ENCODE data around the gene CHAT. TPM values are rescaled to one million over a fixed set of nuclear protein-coding genes. Genes with fewer than 3 reads are reported as not detected.
"Not testable (repeated sequence)": the region's sequence is repeated elsewhere in the genome, so short reads cannot be mapped to it uniquely, and the experiment has no call there.

The CHAT gene
- total and polyA plus RNA-seq, 9 donors, result 0.32 TPM; not detected in 8

DNA sequence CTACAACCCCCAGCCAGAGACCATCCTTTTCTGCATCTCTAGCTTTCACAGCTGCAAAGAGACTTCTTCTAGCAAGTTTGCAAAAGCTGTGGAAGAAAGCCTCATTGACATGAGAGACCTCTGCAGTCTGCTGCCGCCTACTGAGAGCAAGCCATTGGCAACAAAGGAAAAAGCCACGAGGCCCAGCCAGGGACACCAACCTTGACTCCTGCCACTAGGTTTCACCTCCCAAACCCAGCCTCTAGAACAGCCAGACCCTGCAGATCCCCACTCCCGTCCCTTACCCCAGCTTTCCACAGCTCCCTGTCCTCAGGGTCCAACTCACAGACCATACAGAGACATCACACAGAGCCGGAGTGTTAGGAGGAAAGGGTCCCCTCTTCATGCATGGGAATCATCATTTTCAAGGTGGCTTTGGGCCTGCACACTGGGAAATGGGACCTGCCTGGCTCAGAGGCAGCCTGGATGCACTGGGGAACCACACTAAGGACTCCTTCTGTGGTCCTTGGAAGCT, 51.1 kb downstream of the CHAT start:
- no peak overlapping the region for H3K27ac ChIP-seq (ENCODE audit: low read length)
- H3K9me3 ChIP-seq (replicated peaks; ENCODE audit: control insufficient read depth, low read depth, low read length), result no peaks in the 10 kb centered on the region
- no peaks in the 10 kb centered on the region for H3K4me1 ChIP-seq (ENCODE audit: control insufficient read depth, insufficient read depth, low read length)
- WGBS (ENCODE audit: insufficient coverage), result 52% methylated on average over 2 of the region's 4 CpGs
- DNase-seq, result no peak
- H3K27me3 ChIP-seq (ENCODE audit: control insufficient read depth, insufficient read depth, low read length), result peaks cover 2% of the 10 kb centered on the region
- H3K4me3 ChIP-seq (ENCODE audit: low read length), result no peak overlapping the region
- no peaks in the 10 kb centered on the region for H3K36me3 ChIP-seq (ENCODE audit: control insufficient read depth, insufficient read depth, low read length)

DNA sequence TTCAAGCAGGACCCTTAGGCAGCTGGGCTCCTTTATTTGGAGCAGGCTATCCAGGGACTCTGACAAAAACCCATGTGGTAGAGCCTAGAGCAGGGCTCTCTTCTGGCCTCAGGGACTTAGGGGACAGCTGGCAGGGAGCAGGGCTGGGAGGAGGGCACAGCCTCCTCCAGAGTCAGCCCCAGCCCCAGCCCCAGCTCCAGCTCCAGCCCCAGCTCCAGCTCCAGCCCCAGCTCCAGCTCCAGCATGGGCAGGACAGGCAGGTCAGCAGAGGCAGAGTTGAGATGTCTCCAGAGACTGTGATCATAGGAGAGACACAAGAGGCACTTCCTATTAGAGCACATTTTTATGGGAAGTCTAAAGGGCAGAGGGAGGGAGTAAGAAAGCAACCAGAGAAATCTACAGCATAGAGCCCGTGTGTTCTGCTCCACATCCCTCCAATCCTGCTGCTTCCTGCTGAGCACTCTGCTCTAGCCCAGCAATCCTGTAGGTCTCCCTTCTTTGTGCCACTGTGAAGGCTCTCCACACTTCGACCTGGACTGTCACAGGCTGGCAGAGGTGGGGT, 52.3 kb downstream of the CHAT start:
- no peaks in the 10 kb centered on the region for H3K9me3 ChIP-seq (replicated peaks; ENCODE audit: control insufficient read depth, low read depth, low read length)
- no peak for DNase-seq
- no peaks in the 10 kb centered on the region for H3K36me3 ChIP-seq (ENCODE audit: control insufficient read depth, insufficient read depth, low read length)
- H3K27ac ChIP-seq (ENCODE audit: low read length), result no peak overlapping the region
- H3K27me3 ChIP-seq (ENCODE audit: control insufficient read depth, insufficient read depth, low read length), result peaks cover 2% of the 10 kb centered on the region
- H3K4me3 ChIP-seq (ENCODE audit: low read length), result no peak overlapping the region
- WGBS (ENCODE audit: insufficient coverage), result 20% methylated on average over 1 of the region's 2 CpGs
- no peaks in the 10 kb centered on the region for H3K4me1 ChIP-seq (ENCODE audit: control insufficient read depth, insufficient read depth, low read length)

DNA sequence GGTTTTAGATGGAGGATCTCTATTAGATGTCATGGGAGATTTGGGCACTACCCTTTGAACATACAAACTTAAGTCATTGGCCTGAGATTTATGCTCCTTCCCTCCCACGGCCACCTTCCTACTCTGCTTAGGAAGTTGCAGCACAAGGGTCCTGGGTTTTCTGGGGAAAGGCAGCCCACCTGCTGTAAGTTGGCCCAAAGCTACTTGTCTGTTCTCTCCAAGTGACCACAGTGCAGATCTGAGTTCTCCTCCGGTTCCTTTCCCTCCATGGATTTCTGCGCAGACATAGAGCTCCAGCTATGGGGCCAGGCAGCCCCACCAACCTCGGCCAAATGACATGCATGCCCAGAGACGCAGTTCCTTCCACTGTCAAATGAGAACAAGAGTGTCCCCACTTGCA, 52.8 kb downstream of the CHAT start:
- Histone ChIP-seq H3K27ac (ENCODE audit: low read length) (no peak overlapping the region), H3K27me3 (ENCODE audit: control insufficient read depth, insufficient read depth, low read length) (peaks cover 2% of the 10 kb centered on the region), H3K36me3 (ENCODE audit: control insufficient read depth, insufficient read depth, low read length) (no peaks in the 10 kb centered on the region), H3K9me3 (replicated peaks; ENCODE audit: control insufficient read depth, low read depth, low read length) (no peaks in the 10 kb centered on the region), H3K4me1 (ENCODE audit: control insufficient read depth, insufficient read depth, low read length) (no peaks in the 10 kb centered on the region), H3K4me3 (ENCODE audit: low read length) (no peak overlapping the region)
- 93% methylated on average over 5 of the region's 5 CpGs for WGBS (ENCODE audit: insufficient coverage)
- DNase-seq, result no peak

DNA sequence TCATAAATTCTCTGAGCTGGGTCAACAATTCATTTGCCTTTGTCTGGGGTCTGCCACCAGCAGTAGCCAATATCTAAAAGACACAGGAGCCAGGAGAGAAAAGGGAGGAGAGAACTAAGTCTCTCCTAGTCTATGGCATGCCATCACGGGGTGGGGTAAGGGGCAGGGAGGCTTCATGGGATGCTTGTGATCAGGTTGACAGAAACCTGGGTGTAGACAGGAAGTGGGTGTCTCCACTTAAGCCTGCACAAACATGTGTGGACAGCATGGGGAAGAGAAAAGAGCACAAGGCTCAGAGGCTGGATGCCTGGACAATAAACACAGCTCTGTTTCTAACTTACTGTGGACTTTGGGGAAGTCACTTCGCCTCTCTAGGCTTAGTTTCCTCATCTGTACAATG, 54.2 kb downstream of the CHAT start:
- Histone ChIP-seq H3K27ac (ENCODE audit: low read length) (no peak overlapping the region), H3K4me1 (ENCODE audit: control insufficient read depth, insufficient read depth, low read length) (no peaks in the 10 kb centered on the region), H3K36me3 (ENCODE audit: control insufficient read depth, insufficient read depth, low read length) (no peaks in the 10 kb centered on the region), H3K9me3 (replicated peaks; ENCODE audit: control insufficient read depth, low read depth, low read length) (no peaks in the 10 kb centered on the region), H3K27me3 (ENCODE audit: control insufficient read depth, insufficient read depth, low read length) (peaks cover 2% of the 10 kb centered on the region), H3K4me3 (ENCODE audit: low read length) (no peak overlapping the region)
- WGBS (ENCODE audit: insufficient coverage), result 89% methylated on average over 1 of the region's 2 CpGs
- DNase-seq, result no peak

DNA sequence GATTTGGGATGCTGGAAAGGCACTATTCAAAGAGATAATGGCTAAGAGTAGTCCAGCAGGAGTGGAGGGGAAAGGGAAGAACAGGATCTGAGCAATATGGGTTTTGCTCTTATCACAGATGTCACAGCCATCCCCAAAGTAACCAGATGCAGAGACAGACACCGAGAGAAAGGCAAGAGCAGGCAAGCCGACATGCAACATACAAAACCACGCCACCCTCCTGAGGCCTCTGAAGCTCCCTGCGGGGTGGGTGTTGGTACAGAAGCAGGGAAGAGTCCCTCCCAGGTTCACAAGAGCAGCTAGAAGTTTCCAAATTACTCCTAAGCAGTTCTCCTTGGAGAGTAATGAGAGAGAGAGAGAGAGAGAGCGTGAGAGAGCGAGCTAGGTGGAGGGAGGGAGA, 54.8 kb downstream of the CHAT start:
- H3K27me3 ChIP-seq (ENCODE audit: control insufficient read depth, insufficient read depth, low read length), result peaks cover 2% of the 10 kb centered on the region
- no CpG with 5 or more reads among the region's 6 CpGs for WGBS (ENCODE audit: insufficient coverage)
- no peak overlapping the region for H3K4me3 ChIP-seq (ENCODE audit: low read length)
- no peak for DNase-seq
- H3K27ac ChIP-seq (ENCODE audit: low read length), result no peak overlapping the region
- H3K9me3 ChIP-seq (replicated peaks; ENCODE audit: control insufficient read depth, low read depth, low read length), result no peaks in the 10 kb centered on the region
- H3K36me3 ChIP-seq (ENCODE audit: control insufficient read depth, insufficient read depth, low read length), result no peaks in the 10 kb centered on the region
- no peaks in the 10 kb centered on the region for H3K4me1 ChIP-seq (ENCODE audit: control insufficient read depth, insufficient read depth, low read length)

DNA sequence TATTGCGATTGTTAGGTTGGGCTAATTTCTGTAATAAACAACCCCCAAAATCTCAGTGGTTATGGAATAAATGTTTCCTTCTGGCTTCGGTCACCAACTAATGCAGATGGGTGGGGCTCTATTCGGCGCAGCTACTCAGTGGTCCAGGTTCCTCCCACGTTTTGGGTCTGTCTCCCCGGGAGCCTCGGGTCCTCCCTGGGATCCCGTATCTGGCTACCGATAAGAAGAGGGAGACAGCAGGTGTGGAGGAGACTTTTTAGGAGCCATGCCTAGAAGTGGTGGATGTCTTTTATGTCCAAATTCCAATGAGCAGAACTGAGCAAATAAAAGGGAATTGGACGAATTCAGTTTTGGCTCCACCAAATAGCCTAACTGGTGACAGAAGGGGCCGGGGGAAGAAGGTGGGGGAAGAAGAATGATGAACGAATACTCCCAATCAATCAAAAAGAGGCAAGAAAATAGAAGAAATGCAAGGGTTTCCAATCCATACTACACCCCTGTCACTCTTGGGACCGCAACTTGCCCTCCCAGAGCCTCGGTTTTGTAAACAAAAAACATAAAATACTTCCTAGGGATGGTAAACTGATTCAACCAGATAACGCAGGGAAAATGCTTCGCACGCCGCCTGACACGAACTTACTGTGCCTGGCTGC, 65.1 kb downstream of the CHAT start:
- peaks cover 12% of the 10 kb centered on the region for H3K27me3 ChIP-seq (ENCODE audit: control insufficient read depth, insufficient read depth, low read length)
- H3K4me3 ChIP-seq (ENCODE audit: low read length), result no peak overlapping the region

DNA sequence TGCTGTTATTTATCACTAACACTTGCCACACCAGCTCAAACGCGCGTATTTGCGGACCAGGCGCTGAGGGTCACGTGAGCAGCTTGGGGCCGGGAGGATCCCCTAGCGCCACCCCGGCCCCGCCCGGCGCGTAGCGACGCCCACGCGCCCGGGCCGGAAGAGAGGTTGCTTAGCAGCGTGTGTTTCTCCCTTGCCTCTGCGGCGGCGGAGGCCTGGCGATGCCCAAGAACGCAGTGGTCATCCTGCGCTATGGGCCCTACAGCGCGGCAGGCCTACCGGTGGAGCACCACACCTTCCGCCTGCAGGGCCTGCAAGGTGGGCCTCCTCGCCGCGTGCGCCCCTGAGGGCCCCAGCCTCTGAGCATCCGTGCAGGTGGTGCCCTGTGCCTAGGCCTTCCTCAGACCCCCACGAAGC, 65.7 kb downstream of the CHAT start, which contains the start of gene C10orf53:
Gene C10orf53, plus strand, starts transcription at position 172 of the 414 bp plus-strand sequence. Its CDS starts 47 bp downstream, at position 219.
- Histone ChIP-seq H3K36me3 (ENCODE audit: control insufficient read depth, insufficient read depth, low read length) (no peaks in the 10 kb centered on the region), H3K4me3 (ENCODE audit: low read length) (no peak within 1 kb of the TSS), H3K27me3 (ENCODE audit: control insufficient read depth, insufficient read depth, low read length) (peaks cover 12% of the 10 kb centered on the region), H3K4me1 (ENCODE audit: control insufficient read depth, insufficient read depth, low read length) (peaks cover 2% of the 10 kb centered on the region), H3K27ac (ENCODE audit: low read length) (no peak within 1 kb of the TSS), H3K9me3 (replicated peaks; ENCODE audit: control insufficient read depth, low read depth, low read length) (no peaks in the 10 kb centered on the region)
- peak; percentile 26 for DNase-seq
- WGBS (ENCODE audit: insufficient coverage), result 4% methylated on average over 33 of the region's 36 CpGs

More for the DNA sequence above, 65.1 kb downstream of the CHAT start:
- 12% methylated on average over 15 of the region's 19 CpGs for WGBS (ENCODE audit: insufficient coverage)
- H3K36me3 ChIP-seq (ENCODE audit: control insufficient read depth, insufficient read depth, low read length), result no peaks in the 10 kb centered on the region
- no peak for DNase-seq
- no peak overlapping the region for H3K27ac ChIP-seq (ENCODE audit: low read length)
- no peaks in the 10 kb centered on the region for H3K9me3 ChIP-seq (replicated peaks; ENCODE audit: control insufficient read depth, low read depth, low read length)
- H3K4me1 ChIP-seq (ENCODE audit: control insufficient read depth, insufficient read depth, low read length), result peaks cover 2% of the 10 kb centered on the region

DNA sequence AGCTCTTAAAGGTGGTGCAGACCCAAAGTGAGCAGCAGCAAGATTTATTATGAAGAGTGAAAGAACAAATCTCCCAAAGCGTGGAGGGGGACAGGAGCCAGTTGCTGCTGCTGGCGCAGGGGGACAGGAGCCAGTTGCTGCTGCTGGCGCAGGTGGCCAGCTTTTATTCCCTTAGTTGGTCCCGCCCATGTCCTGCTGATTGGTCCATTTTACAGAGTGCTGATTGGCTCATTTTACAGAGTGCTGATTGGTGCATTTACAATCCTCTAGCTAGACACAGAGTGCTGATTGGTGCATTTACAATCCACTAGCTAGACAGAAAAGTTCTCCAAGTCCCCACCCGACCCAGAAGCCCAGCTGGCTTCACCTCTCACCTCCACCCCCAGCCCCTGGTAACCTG, 68.6 kb downstream of the CHAT start:
- not testable (repeated sequence) for H3K36me3 ChIP-seq (ENCODE audit: control insufficient read depth, insufficient read depth, low read length); H3K27ac ChIP-seq (ENCODE audit: low read length); H3K4me3 ChIP-seq (ENCODE audit: low read length); H3K9me3 ChIP-seq (replicated peaks; ENCODE audit: control insufficient read depth, low read depth, low read length); H3K4me1 ChIP-seq (ENCODE audit: control insufficient read depth, insufficient read depth, low read length); DNase-seq
- WGBS (ENCODE audit: insufficient coverage), result 72% methylated on average over 3 of the region's 5 CpGs
- H3K27me3 ChIP-seq (ENCODE audit: control insufficient read depth, insufficient read depth, low read length), result peaks cover 12% of the 10 kb centered on the region

DNA sequence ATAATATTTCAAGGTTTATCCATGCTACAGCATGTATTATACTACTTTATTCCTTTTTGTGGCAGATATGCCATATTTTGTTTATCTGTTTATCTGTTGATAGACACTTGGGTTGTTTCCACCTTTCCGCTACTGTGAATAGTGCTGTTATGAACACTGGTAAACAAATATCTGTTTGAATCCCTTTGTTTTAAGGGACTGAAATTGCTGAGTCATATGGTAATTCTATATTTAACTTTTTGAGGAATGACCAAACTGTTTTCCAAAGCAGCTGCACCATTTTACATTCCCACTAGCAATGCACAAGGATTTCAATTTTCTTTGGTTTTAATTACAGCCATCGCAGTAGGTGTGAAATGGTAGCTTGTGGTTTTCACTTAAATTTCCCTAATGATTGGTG, 69.0 kb downstream of the CHAT start:
- no peak for DNase-seq
- H3K9me3 ChIP-seq (replicated peaks; ENCODE audit: control insufficient read depth, low read depth, low read length), result no peaks in the 10 kb centered on the region
- no peak overlapping the region for H3K27ac ChIP-seq (ENCODE audit: low read length)
- peaks cover 2% of the 10 kb centered on the region for H3K4me1 ChIP-seq (ENCODE audit: control insufficient read depth, insufficient read depth, low read length)
- no peaks in the 10 kb centered on the region for H3K36me3 ChIP-seq (ENCODE audit: control insufficient read depth, insufficient read depth, low read length)
- no peak overlapping the region for H3K4me3 ChIP-seq (ENCODE audit: low read length)
- no CpG with 5 or more reads among the region's 2 CpGs for WGBS (ENCODE audit: insufficient coverage)
- peaks cover 14% of the 10 kb centered on the region for H3K27me3 ChIP-seq (ENCODE audit: control insufficient read depth, insufficient read depth, low read length)

DNA sequence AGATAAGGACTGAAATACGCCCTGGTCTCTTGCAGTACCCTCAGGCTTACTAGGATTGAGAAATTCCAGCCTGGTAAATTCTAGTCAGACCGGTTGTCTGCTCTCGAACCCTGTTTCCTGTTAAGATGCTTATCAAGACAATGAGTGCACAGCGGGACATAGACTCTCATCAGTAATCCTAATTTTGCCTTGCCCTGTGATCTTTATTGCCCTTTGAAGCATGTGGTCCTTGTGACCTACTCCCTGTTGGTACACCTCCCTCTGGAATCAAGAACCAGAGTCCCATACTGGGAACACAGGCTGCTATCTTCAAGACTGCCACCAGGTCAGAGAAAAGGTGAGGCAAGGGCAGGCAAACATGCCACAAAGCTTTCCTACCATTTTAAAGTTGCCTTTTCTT, 72.8 kb downstream of the CHAT start:
- no peak overlapping the region for H3K27ac ChIP-seq (ENCODE audit: low read length)
- no peak overlapping the region for H3K4me3 ChIP-seq (ENCODE audit: low read length)
- no peaks in the 10 kb centered on the region for H3K4me1 ChIP-seq (ENCODE audit: control insufficient read depth, insufficient read depth, low read length)
- no peak for DNase-seq
- H3K36me3 ChIP-seq (ENCODE audit: control insufficient read depth, insufficient read depth, low read length), result no peaks in the 10 kb centered on the region
- H3K9me3 ChIP-seq (replicated peaks; ENCODE audit: control insufficient read depth, low read depth, low read length), result no peaks in the 10 kb centered on the region
- 67% methylated on average over 4 of the region's 4 CpGs for WGBS (ENCODE audit: insufficient coverage)
- peaks cover 33% of the 10 kb centered on the region for H3K27me3 ChIP-seq (ENCODE audit: control insufficient read depth, insufficient read depth, low read length)

Measured in muscle of leg (tissue), 11 donors.